KMS-11 (cell line): Measurements from ENCODE around the gene TMEM143.

Source experiments
- H2AFZ ChIP-seq: fragments of 200-600 bp; sonication (generic); 2 replicates; pipeline ENCODE4 v1.6.1; 2016; ENCODE audit warnings: antibody characterized with exemption, mixed run types, low read depth
- H3K27ac ChIP-seq: fragments of 200-600 bp; sonication (generic); 2 replicates; pipeline ENCODE4 v1.6.1; 2016; ENCODE audit warnings: mild to moderate bottlenecking, mixed run types
- H3K27me3 ChIP-seq: fragments of 200-600 bp; sonication (generic); 2 replicates; pipeline ENCODE4 v1.6.1; 2017; ENCODE audit warnings: mild to moderate bottlenecking, low read depth, mixed run types, moderate library complexity; ENCODE audit not compliant: insufficient read depth
- H3K36me3 ChIP-seq: fragments of 200-600 bp; sonication (generic); 2 replicates; pipeline ENCODE4 v1.6.1; 2017; ENCODE audit warnings: mild to moderate bottlenecking, mixed run types; ENCODE audit not compliant: insufficient read depth
- H3K4me1 ChIP-seq: fragments of 200-600 bp; sonication (generic); 2 replicates; pipeline ENCODE4 v1.6.1; 2016; ENCODE audit warnings: mild to moderate bottlenecking, low read depth, mixed run types; ENCODE audit not compliant: poor library complexity, severe bottlenecking
- H3K4me2 ChIP-seq: fragments of 200-600 bp; sonication (generic); 2 replicates; pipeline ENCODE4 v1.7.0; 2016; ENCODE audit warnings: mild to moderate bottlenecking, mixed run types
- H3K4me3 ChIP-seq: fragments of 200-600 bp; sonication (generic); IDR thresholded peaks from 2 replicates; pipeline ENCODE4 v1.6.1; 2017; ENCODE audit warnings: low read depth, low read length, mixed read lengths; ENCODE audit not compliant: insufficient read depth
- H3K79me2 ChIP-seq: fragments of 200-600 bp; sonication (generic); 2 replicates; pipeline ENCODE4 v1.6.1; 2016; ENCODE audit warnings: low read depth, mixed run types; ENCODE audit not compliant: insufficient read depth
- H3K9ac ChIP-seq: fragments of 200-600 bp; sonication (generic); 2 replicates; pipeline ENCODE4 v1.6.1; 2016; ENCODE audit warnings: mild to moderate bottlenecking, mixed run types
- H4K20me1 ChIP-seq: fragments of 200-600 bp; sonication (generic); 2 replicates; pipeline ENCODE4 v1.6.1; 2016; ENCODE audit warnings: mild to moderate bottlenecking, mixed run types; ENCODE audit not compliant: insufficient read depth
- TF ChIP-seq, protein P1 (sequence below): fragments of 200-600 bp; sonication (generic); conservative IDR thresholded peaks from 2 replicates; pipeline ENCODE4 v1.6.1; 2017; ENCODE audit warnings: low read depth, mild to moderate bottlenecking, antibody characterized with exemption, low read length, moderate library complexity, mixed read lengths

The TMEM143 gene

DNA sequence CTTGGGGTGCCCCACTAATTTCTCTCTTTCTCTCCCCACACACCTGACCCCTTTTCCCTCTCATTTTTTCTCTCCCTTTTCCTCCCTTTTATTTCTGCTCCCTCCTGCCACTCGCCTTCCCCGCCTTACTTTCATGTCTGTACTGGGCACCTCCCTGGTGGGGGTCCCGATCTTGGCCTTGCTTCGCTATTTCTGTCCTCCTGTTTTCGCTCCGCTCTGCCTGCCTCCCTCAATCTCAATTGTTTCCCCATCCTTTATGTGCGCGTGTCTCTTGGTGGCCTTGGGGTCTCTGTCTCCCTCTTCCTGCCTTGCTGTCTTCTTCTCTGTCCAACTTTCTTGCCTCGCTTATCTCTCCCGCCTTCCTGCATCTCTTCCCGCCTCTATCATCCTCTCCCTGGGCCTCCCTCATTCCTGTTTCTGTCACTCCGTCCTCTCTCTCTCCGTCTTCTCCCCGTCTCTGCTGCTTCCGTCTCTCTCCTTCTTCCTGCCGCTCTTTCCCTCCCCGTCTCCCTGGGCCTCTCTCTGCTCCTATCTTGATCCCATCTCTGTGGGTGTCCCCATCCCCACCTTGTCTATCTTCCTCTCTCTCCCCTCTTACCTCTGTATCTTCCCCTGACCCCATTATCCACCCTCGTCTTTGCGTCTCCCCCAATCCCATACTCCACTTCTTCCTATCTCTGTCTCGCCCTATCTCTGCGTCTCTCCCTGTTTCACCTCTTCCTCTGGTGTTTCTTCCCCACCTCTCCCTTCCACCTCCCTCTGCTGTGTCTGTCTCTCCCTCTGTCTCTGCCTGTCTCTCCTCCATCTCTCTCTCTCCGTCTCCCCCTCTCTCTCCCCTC, 33.7 kb upstream of the TMEM143 start:
- Histone ChIP-seq H2AFZ (0 out of 2 replicates have a peak overlapping the region, but pooled peaks have one; percentile 34), H4K20me1 (no peaks in the 10 kb centered on the region), H3K4me3 (no peak overlapping the region), H3K4me2 (peak overlapping the region; percentile 91), H3K4me1 (peaks cover 46% of the 10 kb centered on the region), H3K79me2 (no peaks in the 10 kb centered on the region; the same call in 1 of the 2 replicates), H3K27me3 (peaks cover 30% of the 10 kb centered on the region), H3K27ac (0 out of 2 replicates have a peak overlapping the region, but pooled peaks have one; percentile 43), H3K9ac (peak overlapping the region; percentile 64), H3K36me3 (no peaks in the 10 kb centered on the region)
- TF ChIP-seq, protein P1, sequence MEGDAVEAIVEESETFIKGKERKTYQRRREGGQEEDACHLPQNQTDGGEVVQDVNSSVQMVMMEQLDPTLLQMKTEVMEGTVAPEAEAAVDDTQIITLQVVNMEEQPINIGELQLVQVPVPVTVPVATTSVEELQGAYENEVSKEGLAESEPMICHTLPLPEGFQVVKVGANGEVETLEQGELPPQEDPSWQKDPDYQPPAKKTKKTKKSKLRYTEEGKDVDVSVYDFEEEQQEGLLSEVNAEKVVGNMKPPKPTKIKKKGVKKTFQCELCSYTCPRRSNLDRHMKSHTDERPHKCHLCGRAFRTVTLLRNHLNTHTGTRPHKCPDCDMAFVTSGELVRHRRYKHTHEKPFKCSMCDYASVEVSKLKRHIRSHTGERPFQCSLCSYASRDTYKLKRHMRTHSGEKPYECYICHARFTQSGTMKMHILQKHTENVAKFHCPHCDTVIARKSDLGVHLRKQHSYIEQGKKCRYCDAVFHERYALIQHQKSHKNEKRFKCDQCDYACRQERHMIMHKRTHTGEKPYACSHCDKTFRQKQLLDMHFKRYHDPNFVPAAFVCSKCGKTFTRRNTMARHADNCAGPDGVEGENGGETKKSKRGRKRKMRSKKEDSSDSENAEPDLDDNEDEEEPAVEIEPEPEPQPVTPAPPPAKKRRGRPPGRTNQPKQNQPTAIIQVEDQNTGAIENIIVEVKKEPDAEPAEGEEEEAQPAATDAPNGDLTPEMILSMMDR: no peak

DNA sequence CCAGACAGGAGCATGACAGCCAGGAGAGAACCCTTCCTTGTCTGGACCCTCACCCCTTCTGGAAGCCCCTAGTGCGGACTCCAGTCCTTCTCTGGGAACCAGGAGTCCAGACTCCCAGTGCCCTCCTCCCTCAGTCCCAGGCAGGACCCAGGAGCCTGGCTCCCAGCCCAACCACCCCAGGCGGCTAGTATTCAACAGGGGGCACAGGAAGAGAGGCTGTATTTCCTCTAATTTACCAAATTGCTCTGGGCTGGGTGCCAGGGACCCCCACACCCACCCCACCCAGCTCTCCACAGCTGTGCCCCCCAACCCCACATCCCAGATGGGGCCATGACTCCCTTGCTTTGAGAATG, 33.1 kb upstream of the TMEM143 start:
- no peaks in the 10 kb centered on the region for H3K36me3 ChIP-seq
- no peak overlapping the region for H2AFZ ChIP-seq
- no peak overlapping the region for H3K4me2 ChIP-seq
- no peaks in the 10 kb centered on the region; the same call in 1 of the 2 replicates for H3K79me2 ChIP-seq
- H4K20me1 ChIP-seq: no peaks in the 10 kb centered on the region
- H3K27me3 ChIP-seq: peaks cover 30% of the 10 kb centered on the region
- no peak overlapping the region for H3K4me3 ChIP-seq
- H3K27ac ChIP-seq: no peak overlapping the region
- TF ChIP-seq, protein P1: no peak
- no peak overlapping the region for H3K9ac ChIP-seq
- peaks cover 47% of the 10 kb centered on the region for H3K4me1 ChIP-seq

DNA sequence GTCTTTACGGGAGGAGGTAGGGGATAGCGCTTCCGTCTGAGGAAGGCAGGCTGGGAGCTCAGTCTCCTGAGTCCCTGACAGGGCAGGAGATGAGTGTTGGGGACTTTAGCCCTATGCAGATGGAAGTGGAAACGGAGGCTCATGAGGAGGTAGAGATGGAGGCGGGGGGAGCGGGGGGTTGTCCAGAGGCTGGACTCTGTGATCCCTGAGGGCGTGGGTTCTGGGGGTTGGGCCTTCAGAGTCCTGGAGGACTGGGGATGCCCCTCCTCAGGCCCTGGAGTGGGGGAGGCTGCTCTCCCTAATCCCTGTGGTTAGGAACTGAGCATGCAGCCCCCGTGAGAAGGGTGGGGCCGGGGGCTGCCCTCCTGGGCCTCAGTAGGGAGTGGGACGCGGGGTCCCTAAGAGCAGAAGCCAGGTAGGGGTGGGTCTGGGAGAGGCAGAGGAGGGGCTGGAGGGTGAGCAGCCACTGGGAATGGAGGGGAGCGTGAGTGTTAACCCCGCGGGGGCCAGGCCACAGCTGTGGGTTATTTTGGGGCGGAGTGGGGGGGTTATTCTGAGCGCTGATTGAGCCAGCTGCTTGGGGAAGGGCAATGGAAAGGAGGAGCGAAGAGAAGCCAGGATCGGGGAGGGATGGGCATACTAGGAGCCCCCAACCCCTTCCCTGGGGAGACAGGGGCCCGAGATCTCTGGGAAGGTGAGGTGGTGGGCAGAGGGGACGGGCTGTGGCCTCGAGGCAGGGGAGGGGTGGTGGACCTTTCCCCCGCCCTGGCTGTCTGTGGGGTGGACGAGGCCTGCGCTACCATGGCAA, 32.5 kb upstream of the TMEM143 start:
- H3K9ac ChIP-seq: no peak overlapping the region
- no peak overlapping the region for H3K4me3 ChIP-seq
- H3K4me2 ChIP-seq: no peak overlapping the region
- H3K36me3 ChIP-seq: no peaks in the 10 kb centered on the region
- H3K27ac ChIP-seq: no peak overlapping the region
- no peaks in the 10 kb centered on the region for H4K20me1 ChIP-seq
- TF ChIP-seq, protein P1: no peak
- peaks cover 1% of the 10 kb centered on the region for H3K79me2 ChIP-seq
- peaks cover 30% of the 10 kb centered on the region for H3K27me3 ChIP-seq
- H2AFZ ChIP-seq: no peak overlapping the region
- H3K4me1 ChIP-seq: peaks cover 50% of the 10 kb centered on the region

DNA sequence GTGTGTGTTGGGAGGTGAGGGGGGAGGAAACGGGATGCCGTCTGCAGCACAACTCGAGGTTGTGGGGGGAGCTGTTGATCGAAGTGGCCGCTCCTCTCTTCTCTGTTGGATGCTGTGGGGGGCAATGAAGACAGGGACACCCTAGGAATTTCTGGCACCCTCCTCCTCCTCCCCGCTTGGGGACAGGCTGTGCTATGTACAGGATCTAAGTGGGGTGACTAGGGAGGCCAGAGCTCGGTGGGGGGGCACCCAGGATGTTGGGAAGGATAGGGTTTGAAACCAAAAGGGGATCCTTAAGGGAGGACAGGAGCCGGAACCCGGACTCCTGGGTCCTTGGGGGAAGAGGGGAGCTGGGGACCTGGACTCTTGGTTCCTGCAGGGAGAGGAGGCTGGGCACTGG, 31.8 kb upstream of the TMEM143 start:
- Histone ChIP-seq H3K79me2 (peaks cover 8% of the 10 kb centered on the region), H3K4me2 (no peak overlapping the region), H3K27me3 (peaks cover 30% of the 10 kb centered on the region), H3K36me3 (no peaks in the 10 kb centered on the region), H2AFZ (no peak overlapping the region), H3K4me3 (no peak overlapping the region), H3K27ac (no peak overlapping the region), H4K20me1 (no peaks in the 10 kb centered on the region), H3K9ac (no peak overlapping the region), H3K4me1 (peaks cover 46% of the 10 kb centered on the region)
- TF ChIP-seq, protein P1: no peak
